NK-92 treated with Interleukin-12 subunit alpha and Interleukin-12 subunit beta, amount 100 ng/mL, for 24 hours (cell line): ENCODE measurements around the gene DZIP1.
A peak's percentile ranks its signal among the peaks of the same experiment; 100 is the strongest.
"Not testable (repeated sequence)": the region's sequence is repeated elsewhere in the genome, so short reads cannot be mapped to it uniquely, and the experiment has no call there.

Experiments
- DNase-seq: peaks from one replicate; lab custom pipeline; 2025; lab: John Stamatoyannopoulos, UW

Gene DZIP1

DNA sequence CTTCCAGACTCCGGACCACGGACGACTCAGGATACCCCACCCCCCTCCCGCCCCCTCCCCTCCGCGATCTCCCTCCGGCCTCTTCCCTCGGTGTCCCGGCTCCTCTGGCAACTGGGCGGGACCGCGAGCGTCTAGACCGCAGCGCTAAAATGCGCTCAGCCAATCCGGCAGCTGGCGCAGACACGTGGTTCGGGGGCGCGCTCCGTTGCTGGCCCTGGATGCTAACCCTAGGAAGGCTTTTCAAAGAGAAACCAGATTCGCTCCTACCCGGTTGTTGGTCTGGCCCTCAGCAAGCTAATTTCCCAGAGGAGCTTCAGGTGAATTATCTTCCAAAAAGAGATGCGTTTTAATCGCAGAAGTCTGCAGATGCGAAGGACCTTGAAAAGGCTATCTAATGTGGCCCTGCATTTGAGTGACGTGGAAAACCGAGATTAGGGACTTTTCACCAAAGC is at the start of gene DZIP1:
TSS of gene DZIP1 (minus strand) at position 106 of the 452 bp plus-strand sequence. CDS start 2,677 bp downstream, outside the sequence.
- DNase-seq: no peak

GRCh38 chr13:95690986-95691385 is 46.5 kb upstream of the DZIP1 start:
- not testable (repeated sequence) for DNase-seq

DNA sequence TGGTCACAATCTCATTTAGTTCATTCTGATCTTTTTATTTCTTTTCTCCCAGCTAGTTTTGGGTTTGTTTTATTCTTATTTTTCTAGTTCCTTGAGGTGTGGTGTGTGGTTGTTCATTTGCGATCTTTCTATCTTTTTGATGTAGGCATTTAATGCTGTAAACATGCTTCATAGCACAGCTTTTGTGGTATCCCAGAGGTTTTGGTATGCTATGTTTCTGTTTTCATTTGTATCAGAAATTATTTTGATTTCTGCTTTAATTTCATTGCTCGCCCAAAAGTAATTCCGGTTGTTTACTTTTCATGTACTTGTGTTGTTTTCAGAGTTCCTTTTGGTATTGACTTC is 45.0 kb upstream of the DZIP1 start:
- no peak for DNase-seq

DNA sequence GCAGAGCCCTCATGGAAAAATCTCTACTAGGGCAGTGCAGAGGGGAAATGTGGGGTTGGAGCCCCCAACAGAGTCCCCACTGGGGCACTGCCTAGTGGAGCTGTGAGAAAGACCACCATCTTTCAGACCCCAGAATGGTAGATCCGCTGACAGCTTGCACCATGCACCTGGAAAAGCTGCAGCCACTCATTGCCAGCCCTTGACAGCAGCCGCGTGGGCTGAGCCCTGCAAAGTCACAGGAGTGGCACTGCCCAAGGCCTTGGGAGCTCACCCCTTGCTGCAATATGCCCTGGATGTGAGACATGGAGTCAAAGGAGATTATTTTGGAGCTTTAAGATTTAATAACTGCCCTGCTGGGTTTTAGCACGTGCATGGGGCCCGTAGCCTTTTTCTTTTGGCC is 40.5 kb upstream of the DZIP1 start:
- DNase-seq: not testable (repeated sequence)

GRCh38 chr13:95684418-95684817 is 39.9 kb upstream of the DZIP1 start:
- no peak for DNase-seq

DNA sequence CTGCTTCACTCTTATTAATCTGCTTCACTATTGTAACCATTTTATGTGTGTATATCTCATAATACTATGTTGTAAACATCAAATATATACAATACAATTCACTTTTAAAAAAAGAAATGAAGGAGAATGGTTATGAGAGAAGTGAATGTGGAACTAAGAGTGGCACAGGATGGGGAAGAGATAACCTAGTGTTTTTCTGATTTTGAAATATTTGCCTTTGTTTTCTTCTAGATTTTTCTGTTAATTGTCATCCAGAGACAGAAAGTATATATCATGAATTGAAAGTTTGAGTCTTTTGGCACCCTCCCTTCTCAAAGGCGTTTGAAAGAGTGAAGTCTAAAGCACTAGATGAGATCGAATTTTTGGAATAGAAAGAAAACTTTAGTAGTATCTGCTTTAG is 35.2 kb upstream of the DZIP1 start:
- DNase-seq: no peak

GRCh38 chr13:95678967-95679366 is 34.5 kb upstream of the DZIP1 start:
- DNase-seq: no peak

DNA sequence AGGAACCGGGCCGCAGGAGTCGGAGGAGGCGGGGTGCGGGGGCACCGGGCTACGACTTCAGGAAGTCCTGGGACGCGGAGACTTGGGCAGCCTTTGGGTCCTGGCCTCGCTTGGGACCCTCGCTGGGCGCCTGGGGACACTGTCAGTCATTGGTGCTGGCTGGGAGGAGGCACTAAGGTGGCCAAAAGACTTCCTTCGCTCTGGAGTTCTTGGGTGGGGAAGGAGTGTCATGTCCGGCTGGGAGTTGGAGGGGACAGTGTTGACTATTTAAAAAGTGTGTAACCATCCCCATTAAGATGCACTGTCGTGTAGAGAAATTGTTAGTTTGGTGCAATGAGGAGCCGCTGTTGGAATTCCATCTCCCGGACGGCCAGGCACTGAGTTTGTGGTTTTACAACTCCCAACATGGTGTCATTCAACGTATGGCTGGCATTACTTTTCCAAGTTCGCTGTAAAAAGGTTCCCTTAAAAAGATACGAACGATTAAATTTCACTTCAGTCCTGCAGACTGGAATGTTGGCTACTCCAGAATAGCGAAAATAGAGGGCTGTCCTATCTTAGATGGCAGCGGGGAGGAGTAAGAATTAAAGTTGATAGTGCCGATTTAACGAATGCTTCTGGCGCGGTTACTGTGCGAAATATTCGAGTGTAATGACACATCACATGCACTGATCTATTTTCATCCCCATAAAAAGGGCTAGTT is 33.2 kb upstream of the DZIP1 start:
- no peak for DNase-seq

DNA sequence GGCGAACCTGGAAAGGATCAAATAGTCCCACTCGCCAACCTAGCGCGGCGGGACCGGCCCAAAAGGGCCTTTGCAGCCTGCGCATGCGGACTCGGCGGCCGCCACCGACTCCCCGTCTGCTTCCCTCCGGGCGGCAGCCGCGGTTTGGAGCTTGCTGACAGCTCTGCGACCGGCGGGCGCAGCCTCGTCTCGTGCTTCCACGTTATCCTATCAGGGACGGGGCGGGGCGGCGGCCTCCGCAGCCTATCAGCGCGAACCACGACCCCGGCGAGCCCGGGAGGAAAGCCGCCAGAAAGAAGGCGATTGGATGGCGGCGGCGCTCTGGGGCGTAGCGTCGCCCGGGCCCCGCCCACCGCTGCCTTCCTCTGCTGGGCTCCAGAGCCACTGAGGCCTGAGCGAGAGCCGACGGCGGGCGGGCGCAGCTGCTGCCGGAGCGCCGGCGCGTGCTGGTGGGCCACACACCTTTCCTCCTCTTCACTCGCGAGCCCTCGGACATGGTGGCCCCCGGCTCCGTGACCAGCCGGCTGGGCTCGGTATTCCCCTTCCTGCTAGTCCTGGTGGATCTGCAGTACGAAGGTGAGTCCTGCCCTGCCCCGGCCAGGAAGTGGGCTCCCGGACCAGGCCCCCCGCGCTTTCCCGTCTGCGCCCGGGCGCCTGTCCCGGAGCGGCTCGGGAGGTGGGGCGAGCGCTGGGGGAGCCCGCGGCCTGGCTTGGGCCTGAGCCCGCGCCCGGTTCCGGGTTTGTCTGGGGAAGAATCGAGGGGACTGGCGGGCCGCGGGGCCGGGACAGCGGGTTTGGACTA is 32.5 kb upstream of the DZIP1 start, which contains the start of gene DNAJC3:
TSS of gene DNAJC3 (plus strand) at position 378 of the 802 bp plus-strand sequence. CDS start at position 495, 117 bp downstream.
- peak; percentile 98 for DNase-seq

DNA sequence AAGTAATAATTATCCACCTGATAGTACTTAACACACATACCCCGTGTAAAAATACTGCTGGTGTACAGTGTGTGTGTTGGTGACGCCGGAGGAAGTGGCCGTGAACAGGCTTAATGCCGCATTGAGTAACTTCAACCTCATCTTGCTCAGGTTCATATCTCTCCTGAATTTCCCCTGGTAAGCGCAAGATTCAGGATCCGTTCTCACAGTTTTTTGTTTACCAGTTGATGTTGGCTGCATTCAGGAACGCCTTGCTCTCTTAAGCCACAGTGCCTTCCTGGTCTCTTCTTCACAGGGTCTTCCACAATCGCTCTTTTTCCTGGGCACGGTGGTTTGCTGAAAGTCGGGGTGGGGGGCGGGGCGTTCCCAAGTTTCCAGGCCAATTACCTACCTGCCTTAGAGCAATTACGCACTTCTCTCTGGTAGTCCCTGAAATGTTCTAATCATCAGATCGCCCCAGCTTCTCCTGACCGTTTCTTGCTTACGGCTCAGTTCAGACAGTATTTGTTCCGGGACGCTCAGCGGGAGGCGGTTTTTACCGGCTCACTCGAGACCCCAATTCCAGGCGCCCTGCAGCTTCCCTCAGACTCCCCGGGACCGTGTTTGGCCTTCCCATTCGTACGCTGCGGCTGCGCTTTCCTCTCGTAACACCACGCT is 31.7 kb upstream of the DZIP1 start:
- no peak for DNase-seq

GRCh38 chr13:95671597-95671996 is 27.1 kb upstream of the DZIP1 start:
- DNase-seq: no peak

- not testable (repeated sequence) for DNase-seq
These were observed 22.7 kb upstream of the DZIP1 start for GRCh38 chr13:95667235-95667634.

- DNase-seq: no peak
These were observed 16.6 kb upstream of the DZIP1 start for GRCh38 chr13:95660981-95661581.

GRCh38 chr13:95659500-95659899 is 15.0 kb upstream of the DZIP1 start:
- no peak for DNase-seq

- DNase-seq: no peak
These were observed 12.0 kb upstream of the DZIP1 start for GRCh38 chr13:95656386-95657015.

DNA sequence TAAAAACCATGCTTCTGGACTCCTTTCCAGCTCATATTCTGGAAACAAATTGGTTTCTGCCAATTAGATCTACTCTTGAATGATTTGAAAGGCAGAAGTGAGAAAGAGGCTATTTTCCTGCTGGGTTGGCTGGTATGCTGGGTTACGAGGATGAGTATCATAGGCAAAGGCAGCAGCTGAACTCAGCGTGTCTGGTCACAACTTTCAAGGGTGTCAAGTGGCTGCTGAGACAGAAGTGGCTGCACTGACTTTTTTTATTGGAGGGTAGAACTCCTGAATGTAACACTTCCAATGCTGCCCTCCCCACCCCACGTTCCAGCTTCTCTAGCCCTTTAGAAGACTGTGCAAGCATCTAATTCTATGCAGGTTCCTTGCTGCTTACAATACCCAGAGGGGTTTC is 8.3 kb upstream of the DZIP1 start:
- DNase-seq: no peak

DNA sequence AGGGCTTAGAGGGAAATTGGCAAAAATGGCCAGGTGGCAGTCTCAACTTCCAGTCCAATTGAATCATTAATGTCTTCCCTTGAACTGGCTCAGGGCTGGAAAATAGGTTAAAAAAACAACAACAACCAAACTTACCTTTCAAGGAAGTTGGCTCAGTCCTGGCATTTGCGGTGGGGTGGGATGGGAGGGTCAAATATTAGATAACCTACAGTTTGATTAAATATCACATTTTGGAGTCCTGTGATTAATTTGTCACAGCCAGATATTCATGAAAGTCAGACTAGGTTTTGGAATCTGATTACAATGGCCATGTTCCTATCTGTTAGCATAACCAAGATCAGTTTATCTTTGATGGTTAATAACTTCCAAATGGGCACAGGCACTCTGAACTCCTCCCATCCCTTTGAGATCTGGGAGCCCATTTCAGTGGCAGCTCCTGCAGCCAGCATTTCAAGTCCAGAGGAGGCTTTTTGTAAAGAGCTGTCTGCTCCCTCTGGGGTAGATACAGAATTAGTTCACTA is 7.8 kb upstream of the DZIP1 start:
- DNase-seq: no peak

DNA sequence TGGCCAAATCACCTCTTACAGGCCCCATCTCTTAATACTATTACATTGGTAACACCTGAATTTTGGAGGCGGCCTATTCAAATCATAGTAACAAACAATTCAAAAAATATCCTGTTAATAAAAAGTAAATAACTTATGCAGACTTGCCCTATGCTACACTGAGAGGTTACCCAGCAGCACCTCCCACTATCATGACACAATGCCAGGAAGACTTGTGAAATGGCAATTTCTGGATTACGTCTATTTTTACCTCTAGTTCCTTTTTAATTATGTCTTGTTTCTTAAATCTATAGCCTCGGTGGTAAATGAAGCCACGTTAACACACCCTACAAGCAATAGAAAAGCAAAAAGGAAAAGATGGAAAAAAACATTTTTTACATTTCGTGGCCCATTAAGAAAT is 6.2 kb upstream of the DZIP1 start:
- no peak for DNase-seq

GRCh38 chr13:95647321-95647720 is 2.8 kb upstream of the DZIP1 start:
- no peak for DNase-seq

DNA sequence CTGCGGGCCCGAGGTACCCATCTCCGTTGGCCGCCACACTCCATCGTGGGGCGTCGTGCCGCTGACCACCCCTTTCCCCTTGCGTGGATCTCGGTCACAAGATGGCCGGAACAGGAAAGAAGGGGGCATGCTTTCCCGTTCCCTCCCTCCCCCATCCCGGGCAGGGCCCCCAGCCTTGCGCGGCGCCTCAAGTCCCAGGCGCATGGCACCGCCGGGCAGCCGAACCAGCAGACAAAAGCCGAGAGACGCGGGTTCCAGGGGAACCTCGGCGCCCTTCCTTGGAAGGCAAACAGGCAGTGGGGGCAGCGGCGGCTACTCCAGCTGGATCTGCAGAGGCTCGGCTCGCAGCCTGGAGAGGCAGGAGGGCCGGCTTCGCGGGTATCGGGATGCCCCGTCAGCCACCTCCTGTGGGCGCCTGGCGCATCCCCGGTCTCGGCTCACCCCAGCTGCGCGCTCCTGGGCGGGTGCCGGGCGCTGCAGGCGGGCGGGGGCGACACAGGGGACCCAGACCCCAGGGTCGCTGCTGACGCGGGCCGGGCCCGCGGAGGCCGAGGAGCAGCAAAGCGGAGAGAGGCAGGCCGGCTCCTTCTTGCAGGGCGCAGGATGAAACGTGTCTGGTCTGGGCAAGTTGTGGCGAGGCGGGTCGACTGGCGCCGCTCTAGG is 439 bp downstream of the DZIP1 start:
- no peak for DNase-seq

- DNase-seq: no peak
These were observed 953 bp downstream of the DZIP1 start for GRCh38 chr13:95643571-95643935.
